K562 (cell line): Measurements from ENCODE around the gene DZIP3.

ENCODE experiments used
- ARHGAP35 ChIP-seq: fragments of 450-650 bp; IDR thresholded peaks from 2 replicates; pipeline ENCODE4 v1.6.1; 2018; ENCODE audit not compliant: partially characterized antibody
- BDP1 ChIP-seq: IDR thresholded peaks from 3 replicates; pipeline ENCODE4 v1.6.1; 2011; ENCODE audit not compliant: insufficient read length, insufficient read depth
- CTCF ChIP-seq, 3 experiments: IDR thresholded peaks in 2 of 3; conservative IDR thresholded peaks in 1 of 3; 2 replicates each; pipeline ENCODE4 v1.5.1; 2011 to 2012; ENCODE audit warnings: low read length in 3 of 3, mild to moderate bottlenecking in 3 of 3, control low read depth in 2 of 3, improper control_type of control experiment in 1 of 3, inconsistent platforms in 1 of 3, low read depth in 1 of 3, mixed read lengths in 1 of 3, moderate library complexity in 1 of 3; ENCODE audit not compliant: insufficient read depth in 2 of 3
- NCOR1 ChIP-seq: fragments of 450-650 bp; IDR thresholded peaks from 2 replicates; pipeline ENCODE4 v1.6.1; 2016; ENCODE audit warnings: mild to moderate bottlenecking, moderate library complexity
- POLR2A ChIP-seq: fragments of 450-650 bp; conservative IDR thresholded peaks from 2 replicates; pipeline ENCODE4 v1.6.1; 2016
- POLR2AphosphoS5 ChIP-seq: IDR thresholded peaks from 2 replicates; pipeline ENCODE4 v1.6.1; 2011; ENCODE audit warnings: mild to moderate bottlenecking, low read depth, low read length, moderate library complexity; ENCODE audit not compliant: control insufficient read depth, insufficient read depth
- SP2 ChIP-seq: IDR thresholded peaks from 2 replicates; pipeline ENCODE4 v1.6.1; 2011; ENCODE audit warnings: mild to moderate bottlenecking, low read depth, low read length, moderate library complexity; ENCODE audit not compliant: poor library complexity, severe bottlenecking; ENCODE audit errors: extremely low read depth
- SREBF2 ChIP-seq: sonication (generic); formaldehyde crosslinking; IDR thresholded peaks from 2 replicates; pipeline ENCODE4 v1.4.0; 2020; ENCODE audit warnings: mild to moderate bottlenecking, missing genetic modification reagents
- ZFPM2 ChIP-seq: fragments of 250-450 bp; sonication (Bioruptor Pico); IDR thresholded peaks from 2 replicates; pipeline ENCODE4 v1.5.1; 2022; ENCODE audit warnings: mild to moderate bottlenecking

- TF ChIP-seq SP2 (no peak), ARHGAP35 (no peak), CTCF (IDR thresholded peaks at IDR 0.05 in 2 of 3, conservative IDR thresholded peaks at IDR 0.05 in 1 of 3; ENCODE audit: insufficient read depth in 2 of 3, low read depth in 1 of 3, low read length in 3 of 3) (no peak), SREBF2 (no peak), BDP1 (no peak), ZFPM2 (CRISPR knock-in tag) (no peak), POLR2AphosphoS5 (no peak), NCOR1 (no peak), POLR2A (no peak)
These were observed 108.9 kb downstream of the DZIP3 start for GRCh38 chr3:108698461-108698860.
